GM12874 (cell line): ENCODE measurements around the gene SNCB.

Experiments used
- TF ChIP-seq, protein P1 (sequence below): IDR thresholded peaks from 2 replicates; pipeline ENCODE4 v1.5.1; 2011; ENCODE audit warnings: low read depth, mild to moderate bottlenecking, control low read depth, low read length, moderate library complexity; ENCODE audit not compliant: insufficient read depth

The SNCB gene

DNA sequence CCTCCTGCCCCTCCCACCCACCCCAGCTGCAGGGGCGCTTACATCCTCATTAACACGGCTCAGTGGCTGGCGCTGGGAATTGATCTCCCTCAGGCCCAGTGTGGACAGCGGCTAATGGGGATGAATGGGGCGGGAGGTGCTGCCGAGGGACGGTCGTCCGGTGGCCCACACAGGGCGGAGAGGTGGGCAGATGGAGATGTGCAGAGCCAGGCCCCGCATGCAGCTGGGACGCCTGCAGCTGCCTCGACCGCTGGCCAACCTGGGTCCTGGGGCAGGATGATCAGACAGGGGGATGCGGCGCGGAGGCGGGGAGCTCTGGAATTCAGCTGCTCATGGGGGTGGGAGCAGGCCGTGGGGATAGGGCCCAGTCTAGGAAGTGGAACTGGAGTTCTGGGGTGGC lies 34.6 kb upstream of the SNCB start:
- TF ChIP-seq, protein P1, sequence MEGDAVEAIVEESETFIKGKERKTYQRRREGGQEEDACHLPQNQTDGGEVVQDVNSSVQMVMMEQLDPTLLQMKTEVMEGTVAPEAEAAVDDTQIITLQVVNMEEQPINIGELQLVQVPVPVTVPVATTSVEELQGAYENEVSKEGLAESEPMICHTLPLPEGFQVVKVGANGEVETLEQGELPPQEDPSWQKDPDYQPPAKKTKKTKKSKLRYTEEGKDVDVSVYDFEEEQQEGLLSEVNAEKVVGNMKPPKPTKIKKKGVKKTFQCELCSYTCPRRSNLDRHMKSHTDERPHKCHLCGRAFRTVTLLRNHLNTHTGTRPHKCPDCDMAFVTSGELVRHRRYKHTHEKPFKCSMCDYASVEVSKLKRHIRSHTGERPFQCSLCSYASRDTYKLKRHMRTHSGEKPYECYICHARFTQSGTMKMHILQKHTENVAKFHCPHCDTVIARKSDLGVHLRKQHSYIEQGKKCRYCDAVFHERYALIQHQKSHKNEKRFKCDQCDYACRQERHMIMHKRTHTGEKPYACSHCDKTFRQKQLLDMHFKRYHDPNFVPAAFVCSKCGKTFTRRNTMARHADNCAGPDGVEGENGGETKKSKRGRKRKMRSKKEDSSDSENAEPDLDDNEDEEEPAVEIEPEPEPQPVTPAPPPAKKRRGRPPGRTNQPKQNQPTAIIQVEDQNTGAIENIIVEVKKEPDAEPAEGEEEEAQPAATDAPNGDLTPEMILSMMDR: no peak

DNA sequence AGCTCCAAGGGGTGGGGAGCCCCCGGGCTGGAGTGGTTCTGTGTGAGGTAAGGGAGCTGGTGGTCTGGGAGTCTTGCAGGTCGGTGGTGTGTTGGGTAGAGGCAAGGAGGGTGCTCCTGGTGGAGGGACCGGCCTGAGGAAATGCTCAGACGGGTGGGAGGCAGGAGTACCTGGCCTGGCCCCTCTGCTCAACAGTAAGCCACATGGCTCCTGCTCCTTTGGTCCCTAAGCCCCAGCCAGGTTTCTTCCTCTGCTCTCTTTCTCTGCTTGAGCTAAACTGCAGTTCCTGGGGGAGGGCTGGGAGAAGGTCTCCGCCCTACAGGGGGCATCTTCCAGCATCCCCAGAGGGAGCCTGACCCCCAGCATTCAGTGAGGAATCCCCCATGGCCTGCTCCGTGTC lies 34.1 kb upstream of the SNCB start:
- TF ChIP-seq, protein P1: no peak

DNA sequence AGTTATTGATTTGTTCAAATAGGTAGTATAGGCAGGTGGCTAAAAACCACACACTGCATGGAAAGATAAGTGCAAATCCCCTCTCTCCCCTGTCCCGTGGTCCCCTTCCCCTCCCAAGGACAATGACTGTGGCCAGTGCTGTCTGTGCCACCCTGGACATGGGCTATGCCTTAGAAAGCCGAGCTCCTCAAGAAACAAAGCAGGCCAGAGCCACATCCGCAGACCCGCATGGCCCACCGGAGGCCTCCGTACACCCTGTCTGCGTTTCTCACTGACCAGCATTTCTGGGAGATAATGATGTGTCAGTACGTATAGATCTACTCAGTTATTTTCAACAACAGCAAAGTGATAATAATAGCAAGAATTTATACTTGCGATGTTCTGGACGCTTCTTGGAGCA lies 33.2 kb upstream of the SNCB start:
- TF ChIP-seq, protein P1: no peak

DNA sequence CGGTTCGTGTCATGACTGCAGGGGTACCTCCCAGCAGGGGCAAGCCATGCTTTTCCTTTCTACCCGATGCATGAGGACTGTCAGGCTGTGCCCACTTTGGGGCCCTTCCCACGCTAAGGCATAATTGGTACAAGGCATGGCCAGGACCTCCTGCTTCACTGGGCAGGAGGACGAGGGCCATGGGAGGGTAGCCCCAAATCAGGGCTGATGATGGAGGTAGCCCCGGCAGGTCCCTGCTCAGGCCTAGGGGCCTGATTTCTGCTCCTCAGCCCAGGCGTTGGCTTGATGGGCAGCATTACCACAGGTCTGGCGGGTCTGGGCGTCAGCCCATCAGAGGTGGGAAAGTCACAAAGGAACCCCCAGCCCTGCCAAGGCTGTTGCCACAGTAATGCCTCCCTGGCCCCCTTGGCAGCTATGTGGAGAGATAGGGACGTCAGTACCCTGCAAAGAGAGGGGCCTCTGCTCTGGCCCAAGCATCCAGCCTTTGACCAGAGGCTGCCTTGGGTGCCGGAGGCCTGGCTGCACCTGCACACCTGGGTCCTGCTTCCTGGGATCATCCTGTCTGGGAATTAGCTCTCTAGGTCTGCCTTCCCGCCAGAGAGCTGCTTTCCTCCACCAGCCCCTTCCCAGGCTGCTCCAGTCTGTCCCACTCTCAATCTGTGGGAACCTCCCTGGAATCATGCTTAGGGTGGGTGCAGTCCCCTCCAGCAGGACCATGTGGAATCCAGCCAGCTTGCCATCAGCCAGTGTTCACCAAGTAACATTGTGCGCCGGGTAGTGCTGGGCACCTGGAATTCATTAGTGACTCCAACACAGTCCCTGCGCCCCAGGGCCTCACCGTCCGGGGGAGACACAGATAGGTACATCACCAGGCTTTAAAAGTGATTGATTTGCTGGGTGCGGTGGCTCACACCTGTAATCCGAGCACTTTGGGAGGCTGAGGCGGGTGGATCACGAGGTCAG lies 32.3 kb upstream of the SNCB start:
- TF ChIP-seq, protein P1: no peak

DNA sequence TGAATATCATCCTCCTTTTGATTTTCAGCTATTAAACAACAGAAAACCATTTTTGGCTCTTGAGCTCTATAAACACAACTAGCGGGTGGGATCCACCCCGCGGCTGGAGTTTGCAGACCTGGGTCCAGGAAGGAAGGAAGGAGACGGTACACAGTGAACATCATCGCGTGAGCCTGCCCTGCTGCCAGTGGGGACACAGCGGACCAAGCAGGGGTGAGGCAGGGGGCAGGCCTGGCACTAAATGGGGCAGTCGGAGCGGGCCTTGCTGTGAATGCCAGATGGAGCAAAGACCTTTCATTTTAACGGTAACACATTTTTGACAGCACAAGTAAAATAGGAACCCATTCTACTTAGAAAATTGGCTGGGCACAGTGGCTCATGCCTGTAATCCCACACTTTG lies 31.3 kb upstream of the SNCB start:
- TF ChIP-seq, protein P1: no peak

DNA sequence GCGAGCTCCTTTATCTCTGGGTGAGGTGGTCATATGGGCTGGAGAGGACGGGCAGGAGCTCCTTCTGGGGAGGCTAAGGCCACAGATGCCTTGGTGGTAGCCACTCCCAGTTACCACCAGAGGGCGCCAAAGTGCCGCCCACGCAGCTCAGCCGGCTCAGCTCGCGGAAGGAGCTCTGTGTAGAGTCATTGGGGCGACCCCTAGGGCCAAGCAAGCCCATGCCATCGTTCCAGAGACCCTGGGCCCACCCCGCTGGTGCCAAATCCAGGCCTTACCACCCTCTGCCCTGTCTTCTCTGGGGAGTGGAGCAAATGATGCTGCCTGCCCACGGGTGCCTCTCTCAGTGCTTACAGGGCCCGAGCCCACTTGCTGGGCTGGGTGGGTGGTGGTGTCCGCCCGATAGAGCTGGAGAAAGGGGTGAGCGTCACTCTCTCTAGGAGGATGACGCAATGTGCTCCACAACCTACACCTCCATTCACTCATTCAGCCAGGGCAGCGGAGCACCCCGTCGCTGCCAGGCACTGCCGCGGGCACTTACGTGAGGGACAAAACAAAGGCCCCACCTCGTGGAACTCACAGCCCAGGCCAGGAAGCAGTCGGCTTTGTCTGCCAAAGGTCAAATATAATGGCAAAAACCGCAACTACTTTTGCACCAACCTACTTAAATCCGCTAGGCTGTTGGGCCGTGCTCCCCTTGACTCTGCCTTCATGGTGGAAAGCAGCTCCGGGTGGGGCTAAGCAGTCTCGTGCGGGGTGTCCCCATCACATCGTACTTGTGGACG lies 30.7 kb upstream of the SNCB start:
- TF ChIP-seq, protein P1: peak; percentile 99

DNA sequence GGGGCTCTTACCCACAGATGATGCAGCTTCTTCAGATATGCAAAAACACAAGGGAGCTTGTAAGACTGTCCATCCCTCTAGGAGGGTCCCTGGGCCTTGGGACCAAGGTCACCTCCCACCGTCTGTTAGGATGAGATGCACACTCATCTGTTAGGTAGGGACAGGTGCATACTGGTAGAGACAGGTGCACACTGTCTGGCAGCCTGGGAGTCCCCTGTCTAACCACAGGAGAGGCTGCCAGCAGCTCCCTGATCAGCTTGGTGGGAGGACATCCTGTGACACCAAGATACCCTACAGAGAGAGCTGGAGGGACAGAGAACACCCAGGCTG lies 30.2 kb upstream of the SNCB start:
- TF ChIP-seq, protein P1: no peak
